HG03060 (cell line): Measurements from ENCODE around the gene HYKK.
"Not testable (repeated sequence)": the region's sequence is repeated elsewhere in the genome, so short reads cannot be mapped to it uniquely, and the experiment has no call there.

ENCODE experiments used
- ATAC-seq: cut with Tn5 transposase; IDR thresholded peaks from one replicate; pipeline ENCODE4 v1.9.1; 2021; ENCODE audit warnings: low read depth, moderate number of reproducible peaks; ENCODE audit not compliant: unreplicated experiment

HYKK gene

GRCh38 chr15:78539464-78540140 lies 32.2 kb downstream of the HYKK start:
- not testable (repeated sequence) for ATAC-seq

DNA sequence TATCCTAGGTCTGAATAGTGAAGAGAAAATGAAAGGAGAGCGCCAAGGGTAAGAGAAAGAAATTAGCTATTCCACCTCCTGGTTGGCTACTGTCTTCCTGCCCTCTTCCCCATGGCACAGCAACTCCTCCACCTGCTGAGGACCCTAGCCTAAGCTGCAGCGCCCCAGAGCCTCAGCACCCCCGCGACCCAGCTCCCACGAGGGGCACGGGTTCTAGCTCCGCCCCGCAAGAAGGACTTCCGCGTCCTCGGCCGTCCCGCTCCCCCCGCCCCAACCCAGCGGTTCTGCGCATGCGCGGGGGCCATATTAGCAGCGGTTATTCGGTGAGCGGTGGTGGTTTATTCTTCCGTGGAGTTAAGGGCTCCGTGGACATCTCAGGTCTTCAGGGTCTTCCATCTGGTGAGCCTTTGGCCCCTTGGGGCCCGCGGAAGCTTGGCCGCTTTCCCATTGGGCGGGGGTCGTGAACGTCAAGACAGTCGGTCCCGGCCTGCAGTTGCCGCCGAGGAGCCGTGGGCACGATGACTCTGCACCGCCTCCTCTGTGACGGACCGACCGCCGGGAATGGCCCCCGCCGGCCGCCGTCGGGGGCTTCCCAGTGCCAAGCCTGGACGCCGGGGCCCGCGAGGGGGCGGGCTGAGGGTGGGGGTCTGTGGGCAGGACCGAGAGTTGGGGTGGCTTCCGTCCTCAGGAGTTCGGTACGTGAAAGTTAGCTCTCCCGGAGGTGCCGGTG lies 32.9 kb downstream of the HYKK start, which contains the start of gene PSMA4:
PSMA4 (plus strand) TSS at position 304 of the 730 bp plus-strand sequence. CDS start 1,484 bp downstream, outside the sequence.
- ATAC-seq: peak; percentile 40

DNA sequence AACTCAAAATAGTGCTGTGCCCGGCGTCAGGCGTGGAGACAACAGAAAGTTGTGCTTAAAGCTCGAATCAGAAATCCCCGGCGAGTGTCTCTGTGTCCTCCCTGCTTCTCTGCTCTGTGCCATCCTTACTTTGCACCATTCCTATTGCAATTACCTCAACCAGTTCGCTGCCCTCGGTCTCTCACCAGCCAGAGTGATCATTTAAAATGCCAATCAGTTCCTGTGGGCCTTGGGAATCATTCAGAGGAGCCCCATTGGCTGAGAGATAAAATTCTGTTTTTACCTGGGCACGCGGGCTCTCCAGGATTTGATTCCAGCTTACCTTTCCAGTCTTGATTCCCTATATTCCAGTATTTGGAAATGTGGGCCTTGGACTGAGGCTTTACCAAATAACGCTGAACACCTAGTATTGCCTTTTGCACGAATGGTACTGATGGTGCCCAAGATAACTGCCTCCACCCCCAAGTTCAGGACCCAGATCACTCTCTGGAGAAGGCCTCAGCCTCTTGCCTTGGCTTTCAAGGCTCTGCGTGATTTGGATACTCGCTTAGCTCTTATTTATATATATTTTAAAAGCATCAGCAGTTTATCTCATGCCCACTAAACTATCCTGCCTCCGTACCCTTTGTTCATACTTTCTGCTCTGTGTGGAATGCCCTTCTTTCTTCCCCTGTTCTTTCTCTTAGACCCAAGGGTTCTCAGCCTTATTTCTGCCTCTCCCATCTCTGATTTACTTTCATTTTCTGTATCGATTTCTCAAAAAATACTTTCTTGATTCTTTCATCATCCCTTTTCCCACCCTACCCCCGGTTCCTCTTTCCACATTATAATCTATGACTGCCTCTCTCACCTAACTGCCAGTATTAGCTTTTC lies 33.7 kb downstream of the HYKK start:
- ATAC-seq: no peak

DNA sequence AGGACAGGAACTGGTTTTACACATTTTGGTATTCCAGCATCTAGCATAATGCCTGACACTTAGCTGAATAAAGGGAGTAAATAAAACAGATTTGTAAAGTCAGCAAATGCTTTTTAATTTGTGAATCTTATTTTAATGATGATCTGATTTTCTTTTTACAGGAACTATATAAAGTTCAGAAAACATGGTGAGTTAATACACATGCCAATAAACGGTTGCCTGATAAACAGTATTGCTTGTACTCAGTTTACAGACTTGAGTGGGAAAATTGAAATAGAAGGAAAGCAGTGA lies 34.3 kb downstream of the HYKK start:
- no peak for ATAC-seq

GRCh38 chr15:78542647-78543046 lies 35.3 kb downstream of the HYKK start:
- no peak for ATAC-seq

DNA sequence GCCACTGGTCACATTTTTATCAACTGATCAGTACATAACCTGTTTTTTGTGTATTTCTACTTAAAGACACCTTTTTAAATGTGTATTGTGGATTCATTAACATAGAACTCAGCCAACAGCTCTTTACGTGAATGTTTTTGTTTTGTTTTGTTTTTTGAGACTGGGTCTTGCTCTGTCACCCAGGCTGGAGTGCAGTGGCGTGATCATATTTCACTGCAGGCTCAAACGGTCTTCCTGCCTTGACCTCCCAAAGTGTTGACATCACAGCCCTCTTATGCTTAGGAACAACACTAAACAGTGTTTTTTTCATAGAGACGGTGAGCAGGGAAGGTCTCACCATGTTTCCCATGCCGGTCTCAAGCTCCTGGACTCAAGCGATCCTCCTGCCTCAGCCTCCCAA lies 42.8 kb downstream of the HYKK start:
- ATAC-seq: no peak

- ATAC-seq: no peak
Measured at GRCh38 chr15:78550815-78551214, 43.4 kb downstream of the HYKK start.

DNA sequence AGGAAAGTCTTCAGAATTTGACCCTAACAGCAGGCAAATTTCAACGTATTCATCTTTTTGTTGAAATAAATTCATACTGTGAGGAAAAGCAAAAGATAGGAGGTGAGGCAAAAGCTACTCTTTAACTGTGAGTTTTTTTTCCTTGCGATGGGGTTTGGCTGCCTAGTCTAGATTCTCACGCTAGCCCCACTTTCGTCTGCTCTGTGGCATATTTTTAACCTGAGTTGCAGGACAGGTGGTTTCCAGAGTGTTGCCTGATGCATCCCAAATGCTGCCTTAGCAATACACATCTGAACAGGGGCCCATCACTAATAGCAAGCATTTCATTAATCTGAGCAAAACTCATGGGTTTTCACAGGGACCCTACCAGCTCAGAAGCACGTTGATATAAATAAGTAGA lies 44.5 kb downstream of the HYKK start:
- no peak for ATAC-seq

DNA sequence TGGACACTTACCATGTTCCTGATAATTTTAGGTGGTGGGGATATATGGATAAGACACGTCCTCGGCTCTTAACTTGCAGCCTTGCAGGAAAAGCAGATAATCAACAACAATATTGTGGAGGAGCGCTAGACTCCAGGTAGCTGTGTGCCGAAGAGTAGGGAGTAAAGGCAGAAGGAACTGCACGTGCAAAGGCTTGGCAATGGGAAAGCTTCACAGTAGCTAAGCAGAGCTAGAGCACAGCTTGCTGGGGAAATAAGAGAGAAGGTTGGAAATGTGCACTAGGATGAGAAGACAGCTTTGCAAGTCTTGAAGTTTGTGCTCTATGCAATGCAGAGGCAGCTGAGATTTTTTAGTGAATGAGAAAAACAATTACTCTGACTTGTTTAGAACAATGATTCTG lies 45.2 kb downstream of the HYKK start:
- no peak for ATAC-seq

- ATAC-seq: not testable (repeated sequence)
Measured at GRCh38 chr15:78560201-78560600, 52.8 kb downstream of the HYKK start.

DNA sequence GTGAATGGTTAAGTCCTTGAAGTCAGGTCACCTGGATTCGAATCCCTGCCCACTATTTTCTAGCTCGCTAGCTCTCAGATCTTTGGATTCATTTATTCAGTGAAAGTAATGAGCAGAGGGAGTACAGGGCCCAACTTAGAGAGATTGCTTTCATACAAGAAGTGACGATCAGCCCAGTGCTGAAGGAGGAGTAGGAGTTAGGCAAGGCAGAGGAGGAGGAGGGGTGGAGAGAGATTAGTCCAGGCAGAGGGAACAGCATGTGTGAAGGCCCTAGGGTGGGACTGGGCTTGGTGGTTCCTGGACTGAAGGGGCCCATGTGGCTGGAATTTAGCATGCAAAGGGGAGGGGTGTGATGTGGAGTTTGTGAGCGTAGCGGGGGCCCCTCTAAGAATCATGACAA lies 54.1 kb downstream of the HYKK start:
- no peak for ATAC-seq

GRCh38 chr15:78563092-78563491 lies 55.7 kb downstream of the HYKK start:
- ATAC-seq: no peak

DNA sequence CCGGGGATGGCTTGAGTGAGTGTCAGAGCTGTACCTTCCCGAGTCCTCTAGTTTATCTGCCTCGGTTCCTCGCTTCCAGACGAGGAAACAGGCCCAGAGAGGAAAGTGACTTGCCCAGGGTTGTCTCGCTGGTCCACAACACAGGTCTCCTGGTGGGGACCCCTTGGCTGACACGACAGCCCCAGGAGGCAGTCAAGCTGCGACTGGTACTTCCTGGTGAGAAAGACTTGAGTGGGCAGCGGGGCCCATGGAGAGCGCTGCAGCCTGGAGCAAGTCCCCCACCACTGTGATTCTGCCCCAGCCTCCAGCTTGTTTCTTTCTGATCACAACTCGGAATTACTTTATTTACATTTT lies 57.3 kb downstream of the HYKK start:
- no peak for ATAC-seq

DNA sequence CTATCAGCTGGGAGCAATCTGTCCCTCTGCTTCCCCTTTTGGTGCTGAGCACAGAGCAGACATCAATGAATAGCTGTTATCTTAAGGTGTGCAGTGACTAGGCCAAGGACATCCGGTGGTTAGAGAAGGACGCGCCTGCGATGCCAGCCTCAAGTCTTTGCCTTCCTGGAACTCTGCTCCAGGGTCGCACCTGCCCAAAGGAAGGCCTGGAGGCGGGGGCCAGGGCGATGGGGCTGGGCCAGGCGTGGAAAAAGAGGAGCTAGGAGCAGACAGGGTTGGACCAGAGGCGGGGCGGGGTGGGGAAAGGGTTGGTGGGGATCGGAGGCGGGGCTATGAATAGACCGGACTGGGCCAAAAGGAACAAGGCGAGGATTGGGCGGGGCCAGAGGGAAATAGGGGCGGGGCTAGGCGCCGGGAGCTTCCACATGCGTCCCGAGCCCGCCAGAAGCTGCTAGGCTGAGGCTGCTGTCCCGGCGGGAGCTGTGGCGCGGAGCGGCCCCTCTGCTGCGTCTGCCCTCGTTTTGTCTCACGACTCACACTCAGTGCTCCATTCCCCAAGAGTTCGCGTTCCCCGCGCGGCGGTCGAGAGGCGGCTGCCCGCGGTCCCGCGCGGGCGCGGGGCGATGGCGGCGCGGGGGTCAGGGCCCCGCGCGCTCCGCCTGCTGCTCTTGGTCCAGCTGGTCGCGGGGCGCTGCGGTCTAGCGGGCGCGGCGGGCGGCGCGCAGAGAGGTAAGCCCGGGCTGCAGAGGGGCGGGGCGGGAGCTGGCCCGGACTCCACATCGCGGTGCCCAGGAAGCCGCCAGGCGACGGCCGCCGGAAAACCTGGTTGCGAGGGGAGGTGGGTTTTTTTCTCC lies 57.9 kb downstream of the HYKK start, which contains the start of gene CHRNA5:
CHRNA5 (plus strand) TSS at position 424 of the 854 bp plus-strand sequence; CDS start at position 624, 200 bp downstream.
- peak; percentile 61 for ATAC-seq

DNA sequence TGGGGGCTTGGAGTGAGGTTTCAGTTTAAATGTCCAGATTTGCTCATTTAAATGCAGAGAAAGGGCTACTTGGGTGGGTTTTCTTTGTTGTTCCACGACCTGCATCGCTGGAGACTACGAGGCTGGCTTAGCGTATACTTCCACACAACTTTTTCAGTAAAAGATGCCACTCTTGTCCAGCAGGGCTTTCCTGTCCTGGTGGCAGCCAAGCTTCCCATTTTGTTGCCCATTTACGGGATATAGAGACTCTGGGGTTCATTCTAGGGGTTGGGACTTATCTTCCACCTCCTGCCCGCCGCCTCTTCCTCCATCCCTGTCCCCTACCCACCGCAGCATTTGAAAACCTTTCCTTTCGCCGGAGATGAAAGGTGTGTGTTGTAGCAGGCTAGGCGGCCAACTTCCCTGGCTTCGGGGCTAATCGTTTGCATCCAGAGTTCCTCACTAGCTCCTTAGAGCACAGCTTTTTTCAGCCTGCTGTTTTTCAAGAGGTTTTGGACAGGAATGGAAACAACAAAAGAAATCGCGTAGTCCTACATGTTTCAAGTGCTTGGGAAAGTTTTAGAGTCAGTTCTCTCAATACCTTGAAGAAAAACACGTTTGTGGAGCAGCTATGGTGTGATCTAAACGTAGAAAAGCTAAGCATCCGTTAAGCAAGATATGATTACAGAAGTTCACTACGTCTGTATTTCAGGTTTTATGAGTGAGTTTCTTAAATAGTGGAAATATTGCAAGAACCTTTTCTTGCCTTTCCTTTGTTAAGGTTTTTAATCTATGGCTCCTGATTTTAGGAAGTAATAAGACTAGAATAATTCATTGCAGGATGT lies 58.8 kb downstream of the HYKK start:
- ATAC-seq: no peak

DNA sequence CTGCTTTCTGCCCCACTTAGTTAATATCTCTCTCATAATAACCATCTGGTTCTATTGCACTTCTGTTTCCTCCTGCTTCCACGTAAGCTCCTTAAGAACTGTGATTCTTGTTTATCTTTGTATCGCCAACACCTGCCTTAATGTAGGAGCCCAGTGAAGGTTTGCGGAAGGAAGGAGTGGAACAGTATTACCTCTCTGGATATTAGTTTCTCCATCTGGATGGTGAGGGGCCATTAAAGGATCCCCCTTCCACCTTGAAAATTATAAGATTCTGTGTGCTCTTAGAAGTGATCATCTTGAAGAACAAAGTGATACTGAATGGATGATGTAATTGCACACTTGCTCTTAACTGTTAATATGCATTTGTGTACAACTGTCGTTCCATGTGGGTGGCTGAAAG lies 60.2 kb downstream of the HYKK start:
- ATAC-seq: no peak

GRCh38 chr15:78570710-78571109 lies 63.3 kb downstream of the HYKK start:
- ATAC-seq: no peak

DNA sequence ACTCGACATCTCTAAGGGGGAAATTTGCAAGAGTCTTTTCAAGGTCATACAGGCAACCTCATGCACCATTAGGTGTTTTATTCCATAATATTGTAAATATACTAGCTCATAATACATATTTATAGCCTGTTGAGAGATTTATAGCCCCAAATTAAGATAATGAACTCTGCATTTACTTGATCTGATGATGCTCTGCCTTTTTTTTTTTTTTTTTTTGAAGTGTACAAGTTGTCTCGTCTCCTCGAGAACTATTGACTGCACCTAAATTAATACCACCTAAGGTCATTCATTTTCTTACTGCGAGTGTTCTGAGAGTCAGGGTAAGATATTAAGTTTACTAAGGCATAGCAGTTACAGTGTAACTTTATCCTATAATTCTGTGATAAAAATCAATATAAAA lies 64.0 kb downstream of the HYKK start:
- no peak for ATAC-seq

DNA sequence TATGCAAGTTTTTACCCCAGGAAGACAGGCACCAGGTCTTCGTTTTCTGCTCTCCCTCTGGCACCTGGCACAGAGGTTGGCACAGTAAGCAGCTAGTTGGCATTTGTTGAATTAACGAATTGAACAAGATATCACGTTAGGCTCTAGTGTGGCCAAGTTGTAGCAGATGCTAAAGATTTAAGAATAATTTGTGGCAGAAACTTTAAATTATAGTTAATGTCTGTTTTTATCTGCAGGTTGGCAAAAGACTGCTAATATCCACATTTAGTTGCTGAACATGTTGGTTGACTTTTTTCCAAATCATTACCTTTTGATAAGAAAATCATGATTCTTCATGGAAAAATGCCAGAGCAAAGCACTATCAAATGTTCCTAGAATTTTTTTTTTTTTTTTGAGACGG lies 66.0 kb downstream of the HYKK start:
- ATAC-seq: no peak

DNA sequence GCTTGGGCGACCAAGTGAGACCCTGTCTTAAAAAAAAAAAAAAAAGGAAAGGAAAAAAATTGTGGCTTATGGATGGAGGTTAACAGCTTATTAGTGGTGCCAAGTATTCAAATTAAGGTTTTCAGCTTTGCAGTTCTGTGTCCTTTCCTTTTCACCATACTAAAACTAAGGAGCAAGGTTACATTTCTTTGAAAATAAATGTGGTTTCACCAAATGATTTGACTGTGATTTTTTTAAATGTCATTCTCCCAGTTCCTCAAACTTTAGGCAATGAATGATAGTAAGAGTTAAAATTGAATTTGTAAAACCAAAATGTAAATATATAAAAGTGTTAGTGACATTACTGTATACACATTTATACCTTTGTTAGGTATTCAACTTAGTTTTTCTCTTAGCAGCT lies 67.6 kb downstream of the HYKK start:
- no peak for ATAC-seq
